PFSK-1 (cell line): ENCODE measurements around the gene NARS2.

Experiments used
- POLR2AphosphoS5 ChIP-seq: IDR thresholded peaks from 2 replicates; pipeline ENCODE4 v1.6.1; 2012; ENCODE audit warnings: low read depth, mild to moderate bottlenecking, control low read depth, low read length, moderate library complexity
- TAF1 ChIP-seq: IDR thresholded peaks from 2 replicates; pipeline ENCODE4 v1.6.1; 2012; ENCODE audit warnings: low read length, control low read depth, borderline replicate concordance; ENCODE audit not compliant: insufficient read depth
- TF ChIP-seq, protein P1 (sequence below), 2 experiments: IDR thresholded peaks; 2 replicates each; pipeline versions ENCODE4 v1.6.1 to v1.8.0; 2011 to 2012; ENCODE audit warnings: low read depth in 2 of 2, low read length in 2 of 2, control low read depth in 1 of 2, inconsistent platforms in 1 of 2, mild to moderate bottlenecking in 1 of 2, moderate library complexity in 1 of 2; ENCODE audit not compliant: insufficient read depth in 1 of 2

DNA sequence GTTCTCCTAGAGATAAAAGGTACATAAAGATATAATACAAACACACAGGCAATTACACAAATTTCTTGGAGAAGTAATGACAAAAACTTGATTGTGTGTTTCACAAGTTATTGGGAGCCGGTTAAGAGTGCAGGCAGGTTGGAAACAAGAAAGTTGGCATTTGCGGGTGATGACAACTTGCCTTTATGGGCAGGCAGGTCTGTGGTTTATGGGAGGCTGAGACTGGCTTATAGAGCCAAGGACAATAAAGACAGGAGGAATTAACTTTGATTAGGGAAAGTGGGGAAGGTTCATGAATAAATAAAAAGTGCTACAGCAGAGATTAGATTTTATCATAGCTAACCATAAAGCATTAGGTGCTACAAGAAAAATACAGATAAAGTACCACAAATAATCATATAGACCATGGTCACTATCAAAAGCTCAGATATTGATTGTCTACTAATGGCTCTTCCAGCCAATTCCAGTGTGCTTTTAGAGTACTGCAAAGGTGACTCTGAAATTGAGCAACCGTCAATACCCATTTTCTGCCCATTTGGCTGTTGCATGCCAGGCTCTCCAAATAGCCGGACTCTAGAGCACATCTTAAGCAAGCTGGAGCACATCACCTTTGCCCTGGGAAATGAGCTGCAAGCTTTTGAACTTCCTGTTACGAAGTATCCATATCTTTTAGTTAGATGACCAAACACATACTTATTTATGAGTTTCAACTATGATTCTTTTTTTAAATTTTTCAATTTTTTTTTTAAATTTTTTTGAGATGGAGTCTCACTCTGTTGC lies 123.1 kb downstream of the NARS2 start:
- no peak for TF ChIP-seq TAF1
- TF ChIP-seq POLR2AphosphoS5 = no peak
- TF ChIP-seq, protein P1, sequence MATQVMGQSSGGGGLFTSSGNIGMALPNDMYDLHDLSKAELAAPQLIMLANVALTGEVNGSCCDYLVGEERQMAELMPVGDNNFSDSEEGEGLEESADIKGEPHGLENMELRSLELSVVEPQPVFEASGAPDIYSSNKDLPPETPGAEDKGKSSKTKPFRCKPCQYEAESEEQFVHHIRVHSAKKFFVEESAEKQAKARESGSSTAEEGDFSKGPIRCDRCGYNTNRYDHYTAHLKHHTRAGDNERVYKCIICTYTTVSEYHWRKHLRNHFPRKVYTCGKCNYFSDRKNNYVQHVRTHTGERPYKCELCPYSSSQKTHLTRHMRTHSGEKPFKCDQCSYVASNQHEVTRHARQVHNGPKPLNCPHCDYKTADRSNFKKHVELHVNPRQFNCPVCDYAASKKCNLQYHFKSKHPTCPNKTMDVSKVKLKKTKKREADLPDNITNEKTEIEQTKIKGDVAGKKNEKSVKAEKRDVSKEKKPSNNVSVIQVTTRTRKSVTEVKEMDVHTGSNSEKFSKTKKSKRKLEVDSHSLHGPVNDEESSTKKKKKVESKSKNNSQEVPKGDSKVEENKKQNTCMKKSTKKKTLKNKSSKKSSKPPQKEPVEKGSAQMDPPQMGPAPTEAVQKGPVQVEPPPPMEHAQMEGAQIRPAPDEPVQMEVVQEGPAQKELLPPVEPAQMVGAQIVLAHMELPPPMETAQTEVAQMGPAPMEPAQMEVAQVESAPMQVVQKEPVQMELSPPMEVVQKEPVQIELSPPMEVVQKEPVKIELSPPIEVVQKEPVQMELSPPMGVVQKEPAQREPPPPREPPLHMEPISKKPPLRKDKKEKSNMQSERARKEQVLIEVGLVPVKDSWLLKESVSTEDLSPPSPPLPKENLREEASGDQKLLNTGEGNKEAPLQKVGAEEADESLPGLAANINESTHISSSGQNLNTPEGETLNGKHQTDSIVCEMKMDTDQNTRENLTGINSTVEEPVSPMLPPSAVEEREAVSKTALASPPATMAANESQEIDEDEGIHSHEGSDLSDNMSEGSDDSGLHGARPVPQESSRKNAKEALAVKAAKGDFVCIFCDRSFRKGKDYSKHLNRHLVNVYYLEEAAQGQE (IDR thresholded peaks at IDR 0.05; ENCODE audit: insufficient read depth in 1 of 2, low read depth in 2 of 2, low read length in 2 of 2) = no peak
